ENCODE measurements around the gene CLEC18A.
"Not testable (repeated sequence)": the region's sequence is repeated elsewhere in the genome, so short reads cannot be mapped to it uniquely, and the experiment has no call there.

Gene CLEC18A

GRCh38 chr16:69942099-69942491, 9.0 kb upstream of the CLEC18A start:
- H3K36me3 ChIP-seq (ENCODE audit: insufficient read depth, low read length): peaks cover 12% of the 10 kb centered on the region; the same call in 1 of the 2 replicates
- no peak overlapping the region for H3K4me3 ChIP-seq (ENCODE audit: low read depth, low read length, poor library complexity, severe bottlenecking)
- H4K20me1 ChIP-seq (ENCODE audit: insufficient read depth, low read length): no peaks in the 10 kb centered on the region
- H3K4me1 ChIP-seq (ENCODE audit: insufficient read depth, low read length, severe bottlenecking): no peaks in the 10 kb centered on the region
- no peaks in the 10 kb centered on the region for H3F3A ChIP-seq (ENCODE audit: insufficient read depth, low read length)
- H3K9ac ChIP-seq (ENCODE audit: low read length): no peak overlapping the region
- H3K27ac ChIP-seq (ENCODE audit: low read depth, low read length, poor library complexity, severe bottlenecking): no peak overlapping the region
- H3K9me2 ChIP-seq (ENCODE audit: low read depth, low read length): no peaks in the 10 kb centered on the region
- H3K27me3 ChIP-seq (ENCODE audit: insufficient read depth, low read length): no peaks in the 10 kb centered on the region
- no peak overlapping the region for H2AFZ ChIP-seq (ENCODE audit: low read length)
- H3K79me2 ChIP-seq (ENCODE audit: insufficient read depth, low read length): no peaks in the 10 kb centered on the region
- H3K9me3 ChIP-seq (ENCODE audit: low read length): no peaks in the 10 kb centered on the region
- H3K4me2 ChIP-seq (ENCODE audit: low read length): no peak overlapping the region
- TF ChIP-seq, protein P1, sequence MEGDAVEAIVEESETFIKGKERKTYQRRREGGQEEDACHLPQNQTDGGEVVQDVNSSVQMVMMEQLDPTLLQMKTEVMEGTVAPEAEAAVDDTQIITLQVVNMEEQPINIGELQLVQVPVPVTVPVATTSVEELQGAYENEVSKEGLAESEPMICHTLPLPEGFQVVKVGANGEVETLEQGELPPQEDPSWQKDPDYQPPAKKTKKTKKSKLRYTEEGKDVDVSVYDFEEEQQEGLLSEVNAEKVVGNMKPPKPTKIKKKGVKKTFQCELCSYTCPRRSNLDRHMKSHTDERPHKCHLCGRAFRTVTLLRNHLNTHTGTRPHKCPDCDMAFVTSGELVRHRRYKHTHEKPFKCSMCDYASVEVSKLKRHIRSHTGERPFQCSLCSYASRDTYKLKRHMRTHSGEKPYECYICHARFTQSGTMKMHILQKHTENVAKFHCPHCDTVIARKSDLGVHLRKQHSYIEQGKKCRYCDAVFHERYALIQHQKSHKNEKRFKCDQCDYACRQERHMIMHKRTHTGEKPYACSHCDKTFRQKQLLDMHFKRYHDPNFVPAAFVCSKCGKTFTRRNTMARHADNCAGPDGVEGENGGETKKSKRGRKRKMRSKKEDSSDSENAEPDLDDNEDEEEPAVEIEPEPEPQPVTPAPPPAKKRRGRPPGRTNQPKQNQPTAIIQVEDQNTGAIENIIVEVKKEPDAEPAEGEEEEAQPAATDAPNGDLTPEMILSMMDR (IDR thresholded peaks at IDR 0.05; ENCODE audit: low read length): no peak
- no peak for TF ChIP-seq EZH2 (IDR thresholded peaks at IDR 0.05; ENCODE audit: borderline replicate concordance, low read length)

GRCh38 chr16:69942627-69943170, 8.4 kb upstream of the CLEC18A start:
- Histone ChIP-seq H4K20me1 (ENCODE audit: insufficient read depth, low read length) (no peaks in the 10 kb centered on the region), H2AFZ (ENCODE audit: low read length) (no peak overlapping the region), H3K4me2 (ENCODE audit: low read length) (no peak overlapping the region), H3K36me3 (ENCODE audit: insufficient read depth, low read length) (peaks cover 10% of the 10 kb centered on the region; the same call in 1 of the 2 replicates), H3K4me3 (ENCODE audit: low read depth, low read length, poor library complexity, severe bottlenecking) (no peak overlapping the region), H3K27me3 (ENCODE audit: insufficient read depth, low read length) (no peaks in the 10 kb centered on the region), H3K9me2 (ENCODE audit: low read depth, low read length) (no peaks in the 10 kb centered on the region), H3K9ac (ENCODE audit: low read length) (no peak overlapping the region), H3K27ac (ENCODE audit: low read depth, low read length, poor library complexity, severe bottlenecking) (no peak overlapping the region), H3F3A (ENCODE audit: insufficient read depth, low read length) (no peaks in the 10 kb centered on the region), H3K4me1 (ENCODE audit: insufficient read depth, low read length, severe bottlenecking) (no peaks in the 10 kb centered on the region), H3K9me3 (ENCODE audit: low read length) (no peaks in the 10 kb centered on the region), H3K79me2 (ENCODE audit: insufficient read depth, low read length) (no peaks in the 10 kb centered on the region)
- TF ChIP-seq EZH2 (IDR thresholded peaks at IDR 0.05; ENCODE audit: borderline replicate concordance, low read length): no peak
- TF ChIP-seq, protein P1 (IDR thresholded peaks at IDR 0.05; ENCODE audit: low read length): no peak

DNA sequence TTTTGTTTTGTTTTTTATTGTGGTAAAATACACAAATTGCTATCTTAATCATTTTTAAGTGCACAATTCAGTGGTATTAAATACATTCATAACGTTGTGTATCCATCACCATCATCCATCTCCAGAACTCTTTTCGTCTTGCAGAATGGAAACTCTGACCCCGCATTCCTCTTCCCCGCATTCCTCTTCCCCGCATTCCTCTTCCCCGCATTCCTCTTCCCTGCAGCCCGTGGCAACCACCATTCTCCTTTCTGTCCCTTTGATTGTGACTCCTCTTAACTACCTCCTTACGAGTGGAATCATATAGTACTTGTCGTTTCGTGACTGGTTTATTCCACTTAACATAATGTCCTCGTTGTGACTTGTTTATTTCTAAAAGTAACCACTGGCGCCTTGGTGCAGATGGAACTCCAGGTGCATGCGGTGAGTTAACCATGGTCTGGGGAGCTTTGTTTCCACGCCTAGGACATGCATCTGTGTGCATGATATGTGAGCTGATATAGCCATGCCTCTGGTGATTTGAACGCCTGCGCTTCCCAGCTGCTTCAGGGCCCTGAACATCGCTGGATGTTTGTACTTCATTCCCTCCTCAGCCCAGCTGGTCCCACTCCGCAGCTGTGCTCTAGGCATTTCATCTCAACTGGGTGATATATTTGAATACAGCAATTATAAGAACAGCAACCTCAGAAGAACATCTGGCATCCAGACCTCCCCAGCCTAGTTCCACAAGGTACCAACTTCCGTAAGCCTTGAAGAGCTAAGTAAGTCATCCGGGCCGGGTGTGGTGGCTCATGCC, 7.7 kb upstream of the CLEC18A start:
- H3K27ac ChIP-seq (ENCODE audit: low read depth, low read length, poor library complexity, severe bottlenecking); H3K4me1 ChIP-seq (ENCODE audit: insufficient read depth, low read length, severe bottlenecking); H3F3A ChIP-seq (ENCODE audit: insufficient read depth, low read length); H2AFZ ChIP-seq (ENCODE audit: low read length); H3K4me2 ChIP-seq (ENCODE audit: low read length); H3K79me2 ChIP-seq (ENCODE audit: insufficient read depth, low read length); H3K9me2 ChIP-seq (ENCODE audit: low read depth, low read length); H3K9me3 ChIP-seq (ENCODE audit: low read length); H4K20me1 ChIP-seq (ENCODE audit: insufficient read depth, low read length); H3K27me3 ChIP-seq (ENCODE audit: insufficient read depth, low read length); H3K9ac ChIP-seq (ENCODE audit: low read length); H3K4me3 ChIP-seq (ENCODE audit: low read depth, low read length, poor library complexity, severe bottlenecking); H3K36me3 ChIP-seq (ENCODE audit: insufficient read depth, low read length): not testable (repeated sequence)

DNA sequence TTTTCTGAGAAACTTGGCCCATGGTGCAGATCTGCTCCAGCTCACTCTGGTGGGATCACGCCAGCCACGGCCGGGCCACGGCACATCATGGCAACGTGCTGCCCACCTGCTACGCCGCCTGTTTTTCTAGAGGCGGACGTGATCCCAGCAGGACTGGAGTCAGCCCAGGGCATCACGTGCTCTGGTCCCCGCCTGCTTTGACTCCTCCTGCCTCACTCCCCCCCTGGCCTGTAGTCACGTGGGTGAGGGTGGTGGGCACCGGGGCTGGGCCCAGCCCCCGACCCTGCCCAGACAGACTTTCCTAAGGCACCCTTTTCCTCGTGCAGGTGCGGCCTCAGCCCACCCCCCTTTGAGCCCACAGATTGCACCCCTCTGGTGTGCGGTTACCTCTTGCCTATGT, 723 bp upstream of the CLEC18A start:
- not testable (repeated sequence) for H2AFZ ChIP-seq (ENCODE audit: low read length)

DNA sequence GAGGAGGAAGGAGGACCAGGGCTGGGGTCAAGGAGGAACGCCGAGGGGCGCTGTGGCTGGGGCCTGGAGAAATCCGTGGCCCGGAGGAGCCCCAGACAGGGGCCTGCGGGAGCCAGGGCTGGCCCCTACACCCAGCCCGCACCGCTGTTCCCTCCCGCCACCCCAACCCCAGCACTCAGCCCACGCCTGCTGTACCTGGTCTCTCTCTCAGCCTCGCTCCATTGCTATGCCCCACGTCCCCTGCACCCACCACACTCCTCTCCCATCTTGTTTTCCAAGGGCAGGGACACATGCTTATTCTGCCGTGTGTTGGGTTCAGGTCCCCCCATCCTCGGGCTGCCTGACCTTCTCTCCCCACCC, 518 bp downstream of the CLEC18A start:
- H3K4me1 ChIP-seq (ENCODE audit: insufficient read depth, low read length, severe bottlenecking); H4K20me1 ChIP-seq (ENCODE audit: insufficient read depth, low read length); H3K27ac ChIP-seq (ENCODE audit: low read depth, low read length, poor library complexity, severe bottlenecking); H3K36me3 ChIP-seq (ENCODE audit: insufficient read depth, low read length); H3K79me2 ChIP-seq (ENCODE audit: insufficient read depth, low read length); H3K9me3 ChIP-seq (ENCODE audit: low read length); H3K4me2 ChIP-seq (ENCODE audit: low read length); H3K9ac ChIP-seq (ENCODE audit: low read length); H3K9me2 ChIP-seq (ENCODE audit: low read depth, low read length); H2AFZ ChIP-seq (ENCODE audit: low read length); H3K4me3 ChIP-seq (ENCODE audit: low read depth, low read length, poor library complexity, severe bottlenecking); H3F3A ChIP-seq (ENCODE audit: insufficient read depth, low read length); H3K27me3 ChIP-seq (ENCODE audit: insufficient read depth, low read length): not testable (repeated sequence)

More for the DNA sequence above, 723 bp upstream of the CLEC18A start:
- not testable (repeated sequence) for H3K4me1 ChIP-seq (ENCODE audit: insufficient read depth, low read length, severe bottlenecking); H3K36me3 ChIP-seq (ENCODE audit: insufficient read depth, low read length); H3K9me3 ChIP-seq (ENCODE audit: low read length); H4K20me1 ChIP-seq (ENCODE audit: insufficient read depth, low read length); H3K9ac ChIP-seq (ENCODE audit: low read length); H3K4me2 ChIP-seq (ENCODE audit: low read length); H3K4me3 ChIP-seq (ENCODE audit: low read depth, low read length, poor library complexity, severe bottlenecking); H3K79me2 ChIP-seq (ENCODE audit: insufficient read depth, low read length); H3F3A ChIP-seq (ENCODE audit: insufficient read depth, low read length); H3K27me3 ChIP-seq (ENCODE audit: insufficient read depth, low read length); H3K9me2 ChIP-seq (ENCODE audit: low read depth, low read length); H3K27ac ChIP-seq (ENCODE audit: low read depth, low read length, poor library complexity, severe bottlenecking)

- not testable (repeated sequence) for H3K9ac ChIP-seq (ENCODE audit: low read length); H3K27ac ChIP-seq (ENCODE audit: low read depth, low read length, poor library complexity, severe bottlenecking); H3F3A ChIP-seq (ENCODE audit: insufficient read depth, low read length); H2AFZ ChIP-seq (ENCODE audit: low read length); H3K4me2 ChIP-seq (ENCODE audit: low read length); H3K9me2 ChIP-seq (ENCODE audit: low read depth, low read length); H3K4me3 ChIP-seq (ENCODE audit: low read depth, low read length, poor library complexity, severe bottlenecking); H3K79me2 ChIP-seq (ENCODE audit: insufficient read depth, low read length); H3K27me3 ChIP-seq (ENCODE audit: insufficient read depth, low read length); H3K4me1 ChIP-seq (ENCODE audit: insufficient read depth, low read length, severe bottlenecking); H4K20me1 ChIP-seq (ENCODE audit: insufficient read depth, low read length); H3K36me3 ChIP-seq (ENCODE audit: insufficient read depth, low read length); H3K9me3 ChIP-seq (ENCODE audit: low read length)
These were observed 982 bp downstream of the CLEC18A start for GRCh38 chr16:69952116-69952515.
